ENCODE data around the gene RAB27A. TPM values are rescaled to one million over a fixed set of nuclear protein-coding genes. Genes with fewer than 3 reads are reported as not detected.
A peak's percentile ranks its signal among the peaks of the same experiment; 100 is the strongest.

The RAB27A gene
- total and polyA plus RNA-seq, 2 of the 13 experiments (the other 11 are each of a cell fraction or from before 2014, with no cell fraction given), result 3.4 to 8.1 TPM

GRCh38 chr15:55196458-55197361 lies 92.9 kb downstream of the RAB27A start, which contains the start of gene RSL24D1 (continued):
- 0 out of 2 replicates have a peak, but pooled peaks have one; percentile 33 for TF ChIP-seq HMGXB3 (CRISPR knock-in tag; IDR thresholded peaks at IDR 0.05; ENCODE audit: borderline replicate concordance)
- peak; percentile 96; the same call in 1 of the 2 replicates for TF ChIP-seq KMT2A (CRISPR knock-in tag; IDR thresholded peaks at IDR 0.05)
- peak; percentile 47; the same call in 1 of the 2 replicates for TF ChIP-seq PATZ1 (CRISPR knock-in tag; IDR thresholded peaks at IDR 0.05)
- no peak for TF ChIP-seq STAT5B (CRISPR knock-in tag; IDR thresholded peaks at IDR 0.05)
- peak; percentile 84 for TF ChIP-seq ZNF607 (CRISPR knock-in tag; IDR thresholded peaks at IDR 0.05; ENCODE audit: borderline replicate concordance)
- no peak for TF ChIP-seq ZNF260 (CRISPR knock-in tag; IDR thresholded peaks at IDR 0.05; ENCODE audit: borderline replicate concordance, low read depth)
- peak; percentile 58 for TF ChIP-seq FOXC1 (CRISPR knock-in tag; IDR thresholded peaks at IDR 0.05; ENCODE audit: borderline replicate concordance)
- no peak for TF ChIP-seq FUBP1 (CRISPR knock-in tag; IDR thresholded peaks at IDR 0.05; ENCODE audit: borderline replicate concordance)
- TF ChIP-seq RFX3 (CRISPR knock-in tag; IDR thresholded peaks at IDR 0.05), result no peak; the same call in 1 of the 2 replicates
- TF ChIP-seq ZSCAN12 (CRISPR knock-in tag; IDR thresholded peaks at IDR 0.05), result no peak
- TF ChIP-seq TEAD2 (CRISPR knock-in tag; IDR thresholded peaks at IDR 0.05), result no peak
- peak; percentile 55; the same call in 1 of the 2 replicates for TF ChIP-seq MEF2D (CRISPR knock-in tag; IDR thresholded peaks at IDR 0.05)
- TF ChIP-seq CENPX (CRISPR knock-in tag; IDR thresholded peaks at IDR 0.05), result no peak
- TF ChIP-seq DBP (CRISPR knock-in tag; IDR thresholded peaks at IDR 0.05; ENCODE audit: not compliant biosample characterization), result no peak
- no peak; the same call in 1 of the 2 replicates for TF ChIP-seq ZNF672 (CRISPR knock-in tag; IDR thresholded peaks at IDR 0.05)
- TF ChIP-seq NR2F1 (CRISPR knock-in tag; IDR thresholded peaks at IDR 0.05), result no peak
- TF ChIP-seq ZNF552 (CRISPR knock-in tag; IDR thresholded peaks at IDR 0.05; ENCODE audit: borderline replicate concordance), result peak; percentile 75; the same call in 1 of the 2 replicates
